ENCODE measurements around the gene AKAP11.

AKAP11 gene

GRCh38 chr13:42255886-42256285 lies 16.1 kb upstream of the AKAP11 start:
- DNase-seq (ENCODE audit: extremely low read depth, insufficient read length), result no peak
- Histone ChIP-seq H3K27me3 (replicated peaks; ENCODE audit: control insufficient read depth, insufficient read depth, low read length) (no peaks in the 10 kb centered on the region), H3K36me3 (ENCODE audit: control insufficient read depth, insufficient read depth, low read length) (no peaks in the 10 kb centered on the region), H3K4me3 (replicated peaks; ENCODE audit: low read depth, low read length) (no peak overlapping the region)
- TF ChIP-seq, protein P1, sequence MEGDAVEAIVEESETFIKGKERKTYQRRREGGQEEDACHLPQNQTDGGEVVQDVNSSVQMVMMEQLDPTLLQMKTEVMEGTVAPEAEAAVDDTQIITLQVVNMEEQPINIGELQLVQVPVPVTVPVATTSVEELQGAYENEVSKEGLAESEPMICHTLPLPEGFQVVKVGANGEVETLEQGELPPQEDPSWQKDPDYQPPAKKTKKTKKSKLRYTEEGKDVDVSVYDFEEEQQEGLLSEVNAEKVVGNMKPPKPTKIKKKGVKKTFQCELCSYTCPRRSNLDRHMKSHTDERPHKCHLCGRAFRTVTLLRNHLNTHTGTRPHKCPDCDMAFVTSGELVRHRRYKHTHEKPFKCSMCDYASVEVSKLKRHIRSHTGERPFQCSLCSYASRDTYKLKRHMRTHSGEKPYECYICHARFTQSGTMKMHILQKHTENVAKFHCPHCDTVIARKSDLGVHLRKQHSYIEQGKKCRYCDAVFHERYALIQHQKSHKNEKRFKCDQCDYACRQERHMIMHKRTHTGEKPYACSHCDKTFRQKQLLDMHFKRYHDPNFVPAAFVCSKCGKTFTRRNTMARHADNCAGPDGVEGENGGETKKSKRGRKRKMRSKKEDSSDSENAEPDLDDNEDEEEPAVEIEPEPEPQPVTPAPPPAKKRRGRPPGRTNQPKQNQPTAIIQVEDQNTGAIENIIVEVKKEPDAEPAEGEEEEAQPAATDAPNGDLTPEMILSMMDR (IDR thresholded peaks at IDR 0.05; ENCODE audit: insufficient read depth, low read length, poor library complexity, severe bottlenecking), result no peak

- no peak for DNase-seq (ENCODE audit: extremely low read depth, insufficient read length)
These were observed 13.2 kb upstream of the AKAP11 start for GRCh38 chr13:42258747-42259146.

GRCh38 chr13:42259515-42259914 lies 12.4 kb upstream of the AKAP11 start:
- H3K27me3 ChIP-seq (replicated peaks; ENCODE audit: control insufficient read depth, insufficient read depth, low read length), result no peaks in the 10 kb centered on the region
- H3K4me3 ChIP-seq (replicated peaks; ENCODE audit: low read depth, low read length), result no peak overlapping the region
- DNase-seq (ENCODE audit: extremely low read depth, insufficient read length), result no peak
- TF ChIP-seq, protein P1 (IDR thresholded peaks at IDR 0.05; ENCODE audit: insufficient read depth, low read length, poor library complexity, severe bottlenecking), result no peak
- no peaks in the 10 kb centered on the region for H3K36me3 ChIP-seq (ENCODE audit: control insufficient read depth, insufficient read depth, low read length)

More at GRCh38 chr13:42258747-42259146, 13.2 kb upstream of the AKAP11 start:
- H3K36me3 ChIP-seq (ENCODE audit: control insufficient read depth, insufficient read depth, low read length), result no peaks in the 10 kb centered on the region
- H3K4me3 ChIP-seq (replicated peaks; ENCODE audit: low read depth, low read length), result no peak overlapping the region
- TF ChIP-seq, protein P1 (IDR thresholded peaks at IDR 0.05; ENCODE audit: insufficient read depth, low read length, poor library complexity, severe bottlenecking), result no peak
- no peaks in the 10 kb centered on the region for H3K27me3 ChIP-seq (replicated peaks; ENCODE audit: control insufficient read depth, insufficient read depth, low read length)

- TF ChIP-seq, protein P1 (IDR thresholded peaks at IDR 0.05; ENCODE audit: insufficient read depth, low read length, poor library complexity, severe bottlenecking), result no peak
These were observed 10.9 kb upstream of the AKAP11 start for GRCh38 chr13:42260903-42261654.

GRCh38 chr13:42266473-42266872 lies 5.5 kb upstream of the AKAP11 start:
- Histone ChIP-seq H3K4me3 (replicated peaks; ENCODE audit: low read depth, low read length) (no peak overlapping the region), H3K36me3 (ENCODE audit: control insufficient read depth, insufficient read depth, low read length) (no peaks in the 10 kb centered on the region), H3K27me3 (replicated peaks; ENCODE audit: control insufficient read depth, insufficient read depth, low read length) (no peaks in the 10 kb centered on the region)
- DNase-seq (ENCODE audit: extremely low read depth, insufficient read length), result no peak
- TF ChIP-seq, protein P1 (IDR thresholded peaks at IDR 0.05; ENCODE audit: insufficient read depth, low read length, poor library complexity, severe bottlenecking), result no peak

More at GRCh38 chr13:42260903-42261654, 10.9 kb upstream of the AKAP11 start:
- Histone ChIP-seq H3K27me3 (replicated peaks; ENCODE audit: control insufficient read depth, insufficient read depth, low read length) (no peaks in the 10 kb centered on the region), H3K4me3 (replicated peaks; ENCODE audit: low read depth, low read length) (no peak overlapping the region), H3K36me3 (ENCODE audit: control insufficient read depth, insufficient read depth, low read length) (no peaks in the 10 kb centered on the region)
- DNase-seq (ENCODE audit: extremely low read depth, insufficient read length), result no peak

Data from GM06990 (cell line).